Measurements from ENCODE around the gene ARID1B. TPM values are rescaled to one million over a fixed set of nuclear protein-coding genes. Genes with fewer than 3 reads are reported as not detected.

Gene ARID1B
- total and polyA plus RNA-seq, 4 donors = 49.8 to 90.9 (median 59.0) TPM

GRCh38 chr6:157182503-157183264 lies 405.5 kb downstream of the ARID1B start:
- Histone ChIP-seq H3K27ac (ENCODE audit: low read depth, low read length) (no peak overlapping the region), H3K27me3 (ENCODE audit: control insufficient read depth, insufficient read depth, low read length) (no peaks in the 10 kb centered on the region), H3K9me3 (ENCODE audit: control insufficient read depth, insufficient read depth, low read length) (no peaks in the 10 kb centered on the region), H3K4me3 (ENCODE audit: low read depth, low read length) (no peak overlapping the region), H3K4me1 (ENCODE audit: control insufficient read depth, insufficient read depth, low read length) (peaks cover 23% of the 10 kb centered on the region), H3K36me3 (ENCODE audit: control insufficient read depth, insufficient read depth, low read length) (peaks cover 41% of the 10 kb centered on the region)
- DNase-seq (ENCODE audit: low read depth in 4 of 6, low spot score in 6 of 6) = no peak
- WGBS (ENCODE audit: insufficient coverage) = 92% methylated on average over 11 of the region's 15 CpGs

- Histone ChIP-seq H3K27ac (ENCODE audit: low read depth, low read length) (no peak overlapping the region), H3K36me3 (ENCODE audit: control insufficient read depth, insufficient read depth, low read length) (peaks cover 41% of the 10 kb centered on the region)
- WGBS (ENCODE audit: insufficient coverage) = 44% methylated on average over 20 of the region's 25 CpGs
Observed at GRCh38 chr6:157184202-157185015, 407.2 kb downstream of the ARID1B start.

GRCh38 chr6:157185171-157185570 lies 408.0 kb downstream of the ARID1B start:
- no peak for DNase-seq (ENCODE audit: low read depth in 4 of 6, low spot score in 6 of 6)
- Histone ChIP-seq H3K4me3 (ENCODE audit: low read depth, low read length) (no peak overlapping the region), H3K27ac (ENCODE audit: low read depth, low read length) (no peak overlapping the region), H3K27me3 (ENCODE audit: control insufficient read depth, insufficient read depth, low read length) (no peaks in the 10 kb centered on the region), H3K36me3 (ENCODE audit: control insufficient read depth, insufficient read depth, low read length) (peaks cover 45% of the 10 kb centered on the region), H3K4me1 (ENCODE audit: control insufficient read depth, insufficient read depth, low read length) (peaks cover 23% of the 10 kb centered on the region), H3K9me3 (ENCODE audit: control insufficient read depth, insufficient read depth, low read length) (no peaks in the 10 kb centered on the region)
- WGBS (ENCODE audit: insufficient coverage) = 90% methylated on average over 5 of the region's 8 CpGs

More at GRCh38 chr6:157184202-157185015, 407.2 kb downstream of the ARID1B start:
- H3K9me3 ChIP-seq (ENCODE audit: control insufficient read depth, insufficient read depth, low read length) = no peaks in the 10 kb centered on the region
- H3K4me3 ChIP-seq (ENCODE audit: low read depth, low read length) = peak overlapping the region; percentile 22
- H3K27me3 ChIP-seq (ENCODE audit: control insufficient read depth, insufficient read depth, low read length) = no peaks in the 10 kb centered on the region
- peaks cover 23% of the 10 kb centered on the region for H3K4me1 ChIP-seq (ENCODE audit: control insufficient read depth, insufficient read depth, low read length)
- peak in 4 of 6 donors; percentile 35 to 90 (median 64) for DNase-seq (ENCODE audit: low read depth in 4 of 6, low spot score in 6 of 6)

GRCh38 chr6:157185986-157186385 lies 408.8 kb downstream of the ARID1B start:
- no peak overlapping the region for H3K27ac ChIP-seq (ENCODE audit: low read depth, low read length)
- peaks cover 49% of the 10 kb centered on the region for H3K36me3 ChIP-seq (ENCODE audit: control insufficient read depth, insufficient read depth, low read length)
- 63% methylated on average over 6 of the region's 6 CpGs for WGBS (ENCODE audit: insufficient coverage)

GRCh38 chr6:157186785-157187181 lies 409.6 kb downstream of the ARID1B start:
- no peaks in the 10 kb centered on the region for H3K27me3 ChIP-seq (ENCODE audit: control insufficient read depth, insufficient read depth, low read length)
- peaks cover 48% of the 10 kb centered on the region for H3K36me3 ChIP-seq (ENCODE audit: control insufficient read depth, insufficient read depth, low read length)
- no peaks in the 10 kb centered on the region for H3K9me3 ChIP-seq (ENCODE audit: control insufficient read depth, insufficient read depth, low read length)
- H3K4me3 ChIP-seq (ENCODE audit: low read depth, low read length) = no peak overlapping the region
- WGBS (ENCODE audit: insufficient coverage) = 81% methylated on average over 3 of the region's 3 CpGs
- H3K4me1 ChIP-seq (ENCODE audit: control insufficient read depth, insufficient read depth, low read length) = peaks cover 23% of the 10 kb centered on the region
- no peak for DNase-seq (ENCODE audit: low read depth in 4 of 6, low spot score in 6 of 6)
- H3K27ac ChIP-seq (ENCODE audit: low read depth, low read length) = no peak overlapping the region

More at GRCh38 chr6:157185986-157186385, 408.8 kb downstream of the ARID1B start:
- H3K4me3 ChIP-seq (ENCODE audit: low read depth, low read length) = no peak overlapping the region
- H3K27me3 ChIP-seq (ENCODE audit: control insufficient read depth, insufficient read depth, low read length) = no peaks in the 10 kb centered on the region
- peaks cover 23% of the 10 kb centered on the region for H3K4me1 ChIP-seq (ENCODE audit: control insufficient read depth, insufficient read depth, low read length)
- no peaks in the 10 kb centered on the region for H3K9me3 ChIP-seq (ENCODE audit: control insufficient read depth, insufficient read depth, low read length)
- DNase-seq (ENCODE audit: low read depth in 4 of 6, low spot score in 6 of 6) = peak in 1 of 6 donors; percentile 45

GRCh38 chr6:157187182-157188083 lies 410.3 kb downstream of the ARID1B start:
- DNase-seq (ENCODE audit: low read depth in 4 of 6, low spot score in 6 of 6) = peak in 2 of 6 donors; percentile 55 to 57
- WGBS (ENCODE audit: insufficient coverage) = 30% methylated on average over 3 of the region's 11 CpGs
- no peaks in the 10 kb centered on the region for H3K9me3 ChIP-seq (ENCODE audit: control insufficient read depth, insufficient read depth, low read length)
- no peak overlapping the region for H3K4me3 ChIP-seq (ENCODE audit: low read depth, low read length)
- H3K27ac ChIP-seq (ENCODE audit: low read depth, low read length) = no peak overlapping the region
- peaks cover 42% of the 10 kb centered on the region for H3K36me3 ChIP-seq (ENCODE audit: control insufficient read depth, insufficient read depth, low read length)
- H3K27me3 ChIP-seq (ENCODE audit: control insufficient read depth, insufficient read depth, low read length) = no peaks in the 10 kb centered on the region
- peaks cover 23% of the 10 kb centered on the region for H3K4me1 ChIP-seq (ENCODE audit: control insufficient read depth, insufficient read depth, low read length)

- no peak for DNase-seq (ENCODE audit: low read depth in 4 of 6, low spot score in 6 of 6)
- Histone ChIP-seq H3K36me3 (ENCODE audit: control insufficient read depth, insufficient read depth, low read length) (peaks cover 36% of the 10 kb centered on the region), H3K27me3 (ENCODE audit: control insufficient read depth, insufficient read depth, low read length) (no peaks in the 10 kb centered on the region), H3K27ac (ENCODE audit: low read depth, low read length) (no peak overlapping the region), H3K9me3 (ENCODE audit: control insufficient read depth, insufficient read depth, low read length) (no peaks in the 10 kb centered on the region), H3K4me3 (ENCODE audit: low read depth, low read length) (no peak overlapping the region), H3K4me1 (ENCODE audit: control insufficient read depth, insufficient read depth, low read length) (peaks cover 23% of the 10 kb centered on the region)
- 77% methylated on average over 4 of the region's 7 CpGs for WGBS (ENCODE audit: insufficient coverage)
Observed at GRCh38 chr6:157188213-157188612, 411.0 kb downstream of the ARID1B start.

GRCh38 chr6:157193443-157193996 lies 416.3 kb downstream of the ARID1B start:
- Histone ChIP-seq H3K4me1 (ENCODE audit: control insufficient read depth, insufficient read depth, low read length) (peaks cover 2% of the 10 kb centered on the region), H3K9me3 (ENCODE audit: control insufficient read depth, insufficient read depth, low read length) (no peaks in the 10 kb centered on the region), H3K27ac (ENCODE audit: low read depth, low read length) (no peak overlapping the region), H3K27me3 (ENCODE audit: control insufficient read depth, insufficient read depth, low read length) (no peaks in the 10 kb centered on the region), H3K36me3 (ENCODE audit: control insufficient read depth, insufficient read depth, low read length) (peaks cover 39% of the 10 kb centered on the region), H3K4me3 (ENCODE audit: low read depth, low read length) (no peak overlapping the region)
- WGBS (ENCODE audit: insufficient coverage) = 96% methylated on average over 2 of the region's 5 CpGs
- no peak for DNase-seq (ENCODE audit: low read depth in 4 of 6, low spot score in 6 of 6)

- Histone ChIP-seq H3K27me3 (ENCODE audit: control insufficient read depth, insufficient read depth, low read length) (no peaks in the 10 kb centered on the region), H3K9me3 (ENCODE audit: control insufficient read depth, insufficient read depth, low read length) (no peaks in the 10 kb centered on the region), H3K4me1 (ENCODE audit: control insufficient read depth, insufficient read depth, low read length) (peaks cover 5% of the 10 kb centered on the region), H3K36me3 (ENCODE audit: control insufficient read depth, insufficient read depth, low read length) (peaks cover 41% of the 10 kb centered on the region), H3K27ac (ENCODE audit: low read depth, low read length) (no peak overlapping the region), H3K4me3 (ENCODE audit: low read depth, low read length) (no peak overlapping the region)
- no peak for DNase-seq (ENCODE audit: low read depth in 4 of 6, low spot score in 6 of 6)
- WGBS (ENCODE audit: insufficient coverage) = no CpG with 5 or more reads among the region's 2 CpGs
Observed at GRCh38 chr6:157194110-157194509, 416.9 kb downstream of the ARID1B start.
